Measurements from ENCODE around the gene ZNF486.
"Not testable (repeated sequence)": the region's sequence is repeated elsewhere in the genome, so short reads cannot be mapped to it uniquely, and the experiment has no call there.

The ZNF486 gene

DNA sequence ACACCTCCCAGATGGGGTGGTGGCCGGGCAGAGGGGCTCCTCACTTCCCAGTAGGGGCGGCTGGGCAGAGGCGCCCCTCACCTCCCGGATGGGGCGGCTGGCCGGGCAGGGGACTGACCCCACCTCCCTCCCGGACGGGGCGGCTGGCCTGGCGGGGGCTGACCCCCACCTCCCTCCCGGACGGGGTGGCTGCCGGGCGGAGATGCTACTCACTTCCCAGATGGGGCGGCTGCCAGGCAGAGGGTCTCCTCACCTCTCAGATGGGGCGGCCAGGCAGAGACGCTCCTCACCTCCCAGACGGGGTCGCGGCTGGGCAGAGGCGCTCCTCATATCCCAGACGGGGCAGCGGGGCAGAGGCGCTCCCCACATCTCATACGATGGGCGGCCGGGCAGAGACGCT, 8.8 kb downstream of the ZNF486 start:
- not testable (repeated sequence) for H3K4me3 Mint-ChIP-seq; H3K4me1 Mint-ChIP-seq (ENCODE audit: low read depth); H3K27ac Mint-ChIP-seq; H3K27me3 Mint-ChIP-seq (ENCODE audit: low read depth); DNase-seq (ENCODE audit: low spot score)
- Mint-ChIP-seq H3K36me3 (ENCODE audit: low read depth) (peaks cover 63% of the 10 kb centered on the region), H3K9me3 (peaks cover 43% of the 10 kb centered on the region)

DNA sequence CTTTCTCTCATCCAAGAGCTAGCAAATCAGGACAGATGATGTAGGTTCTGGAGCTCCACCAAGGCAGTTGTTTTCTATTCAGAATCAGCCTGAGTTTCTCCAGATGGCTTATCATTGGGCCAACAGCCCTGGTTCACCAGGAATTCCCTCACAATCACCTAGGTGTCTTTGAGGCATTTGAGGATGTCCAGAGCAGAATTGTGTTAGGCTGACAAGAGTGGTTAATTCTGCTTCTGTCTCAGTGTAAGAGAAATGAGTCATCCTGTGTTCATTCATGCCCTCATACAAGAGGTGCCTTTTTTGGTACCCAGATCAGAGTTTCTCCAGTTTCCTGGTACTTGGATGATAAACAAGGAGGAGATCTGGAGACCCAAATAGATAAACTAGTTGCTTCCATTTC, 12.9 kb downstream of the ZNF486 start:
- peaks cover 35% of the 10 kb centered on the region for H3K9me3 Mint-ChIP-seq
- peaks cover 44% of the 10 kb centered on the region for H3K36me3 Mint-ChIP-seq (ENCODE audit: low read depth)
- H3K4me3 Mint-ChIP-seq; H3K27me3 Mint-ChIP-seq (ENCODE audit: low read depth); DNase-seq (ENCODE audit: low spot score); H3K4me1 Mint-ChIP-seq (ENCODE audit: low read depth); H3K27ac Mint-ChIP-seq: not testable (repeated sequence)

DNA sequence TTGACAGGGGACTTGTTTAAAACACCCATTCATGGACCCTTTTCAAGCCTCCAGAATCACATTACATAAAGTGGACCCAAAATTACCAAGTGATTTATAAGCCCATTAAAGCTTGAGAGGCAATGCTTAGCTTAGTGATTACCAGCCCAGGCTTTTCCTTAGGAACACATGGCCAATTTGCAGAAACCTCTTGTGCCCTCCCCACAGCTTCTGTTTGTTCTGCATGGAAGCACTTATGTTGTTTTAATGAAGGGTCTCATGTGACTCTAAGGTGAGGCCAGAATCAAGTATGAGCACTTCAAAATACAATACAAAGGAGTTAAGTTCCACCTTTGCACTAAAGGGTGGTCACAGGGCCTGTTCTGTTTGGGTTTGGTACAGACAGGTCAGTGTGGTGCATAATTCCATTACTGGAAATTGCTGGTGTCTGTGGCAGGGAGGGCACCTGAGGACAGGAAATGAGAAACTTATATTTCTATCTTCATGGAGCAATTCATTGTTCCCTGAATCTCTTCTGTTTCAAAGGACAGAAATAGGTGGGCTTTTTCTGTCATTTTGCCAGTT, 15.3 kb downstream of the ZNF486 start:
- H3K9me3 Mint-ChIP-seq = peaks cover 33% of the 10 kb centered on the region
- H3K36me3 Mint-ChIP-seq (ENCODE audit: low read depth) = peaks cover 46% of the 10 kb centered on the region
- no peak for DNase-seq (ENCODE audit: low spot score)
- H3K4me3 Mint-ChIP-seq = no peak overlapping the region
- H3K4me1 Mint-ChIP-seq (ENCODE audit: low read depth) = no peaks in the 10 kb centered on the region
- no peaks in the 10 kb centered on the region for H3K27me3 Mint-ChIP-seq (ENCODE audit: low read depth)
- no peak overlapping the region for H3K27ac Mint-ChIP-seq

DNA sequence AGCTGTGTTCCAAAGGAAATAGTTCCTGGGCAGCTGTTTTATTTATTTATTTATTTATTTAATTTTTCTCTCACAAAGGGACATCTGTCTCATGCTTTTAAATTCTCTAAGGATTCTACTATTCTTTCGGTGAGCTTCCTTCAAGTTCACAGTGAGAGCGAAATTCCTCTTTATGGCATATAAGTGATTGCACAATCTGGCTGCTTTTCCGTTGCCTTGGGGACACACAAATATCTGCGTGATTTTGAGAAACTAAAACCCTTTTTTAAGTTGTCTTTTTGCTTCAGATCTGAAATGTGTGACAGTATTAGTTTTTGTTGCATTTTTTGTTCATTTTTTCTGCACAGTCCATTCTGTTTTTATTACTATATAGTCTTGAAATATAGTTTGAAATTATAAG, 19.2 kb downstream of the ZNF486 start:
- peaks cover 58% of the 10 kb centered on the region for H3K36me3 Mint-ChIP-seq (ENCODE audit: low read depth)

DNA sequence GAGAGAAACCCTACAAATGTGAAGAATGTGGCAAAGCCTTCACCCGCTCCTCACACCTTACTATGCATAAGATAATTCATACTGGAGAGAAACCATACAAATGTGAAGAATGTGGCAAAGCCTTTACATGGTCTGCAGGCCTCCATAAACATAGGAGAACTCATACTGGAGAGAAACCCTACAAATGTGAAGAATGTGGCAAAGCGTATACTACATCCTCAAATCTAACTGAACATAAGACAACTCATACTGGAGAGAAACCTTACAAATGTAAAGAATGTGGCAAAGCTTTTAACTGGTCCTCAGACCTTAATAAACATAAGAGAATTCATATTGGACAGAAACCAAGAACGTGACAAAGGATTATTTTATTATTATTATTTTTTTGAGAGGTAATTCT, 30.7 kb downstream of the ZNF486 start:
- Mint-ChIP-seq H3K36me3 (ENCODE audit: low read depth) (peaks cover 41% of the 10 kb centered on the region), H3K27ac (no peak overlapping the region), H3K27me3 (ENCODE audit: low read depth) (no peaks in the 10 kb centered on the region), H3K4me3 (no peak overlapping the region), H3K4me1 (ENCODE audit: low read depth) (no peaks in the 10 kb centered on the region), H3K9me3 (peaks cover 36% of the 10 kb centered on the region)
- no peak for DNase-seq (ENCODE audit: low spot score)

More for the DNA sequence above, 19.2 kb downstream of the ZNF486 start:
- no peak overlapping the region for H3K27ac Mint-ChIP-seq
- H3K4me3 Mint-ChIP-seq = no peak overlapping the region
- H3K4me1 Mint-ChIP-seq (ENCODE audit: low read depth) = no peaks in the 10 kb centered on the region
- H3K27me3 Mint-ChIP-seq (ENCODE audit: low read depth) = no peaks in the 10 kb centered on the region
- H3K9me3 Mint-ChIP-seq = peaks cover 34% of the 10 kb centered on the region
- DNase-seq (ENCODE audit: low spot score) = no peak

DNA sequence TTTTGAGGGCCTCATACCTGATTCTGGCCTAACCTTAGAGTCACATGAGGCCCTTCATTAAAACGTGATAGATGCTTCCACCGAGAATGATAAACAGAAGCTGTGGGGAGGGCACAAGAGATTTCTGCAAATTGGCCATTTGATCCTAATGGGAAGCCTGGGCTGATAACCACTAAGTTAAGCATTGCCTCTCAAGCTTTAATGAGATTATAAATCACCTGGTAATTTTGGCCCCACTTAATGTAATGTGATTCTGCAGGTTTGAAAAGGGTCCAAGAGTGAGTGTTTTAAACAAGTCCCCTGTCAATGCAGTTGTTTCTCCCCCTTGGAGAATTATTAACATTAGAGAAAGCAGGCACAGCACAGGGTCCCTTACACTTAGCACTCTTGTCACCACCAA, 42.0 kb downstream of the ZNF486 start:
- H3K36me3 Mint-ChIP-seq (ENCODE audit: low read depth) = peaks cover 8% of the 10 kb centered on the region
- H3K4me1 Mint-ChIP-seq (ENCODE audit: low read depth) = no peaks in the 10 kb centered on the region

DNA sequence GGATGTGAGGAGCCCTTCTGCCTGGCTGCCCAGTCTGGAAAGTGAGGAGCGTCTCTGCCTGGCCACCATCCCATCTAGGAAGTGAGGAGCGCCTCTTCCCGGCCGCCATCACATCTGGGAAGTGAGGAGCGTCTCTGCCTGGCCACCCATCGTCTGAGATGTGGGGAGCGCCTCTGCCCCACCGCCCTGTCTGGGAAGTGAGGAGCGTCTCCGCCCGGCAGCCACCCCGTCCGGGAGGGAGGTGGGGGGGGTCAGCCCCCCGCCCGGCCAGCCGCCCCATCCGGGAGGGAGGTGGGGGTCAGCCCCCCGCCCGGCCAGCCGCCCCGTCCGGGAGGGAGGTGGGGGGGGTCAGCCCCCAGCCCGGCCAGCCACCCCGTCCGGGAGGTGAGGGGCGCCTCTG, 47.4 kb downstream of the ZNF486 start:
- H3K4me3 Mint-ChIP-seq; H3K27ac Mint-ChIP-seq; H3K4me1 Mint-ChIP-seq (ENCODE audit: low read depth); DNase-seq (ENCODE audit: low spot score); H3K27me3 Mint-ChIP-seq (ENCODE audit: low read depth): not testable (repeated sequence)
- H3K9me3 Mint-ChIP-seq = peaks cover 30% of the 10 kb centered on the region
- H3K36me3 Mint-ChIP-seq (ENCODE audit: low read depth) = peaks cover 21% of the 10 kb centered on the region

More for the DNA sequence above, 42.0 kb downstream of the ZNF486 start:
- Mint-ChIP-seq H3K9me3 (peaks cover 50% of the 10 kb centered on the region), H3K27me3 (ENCODE audit: low read depth) (no peaks in the 10 kb centered on the region), H3K27ac (no peak overlapping the region), H3K4me3 (no peak overlapping the region)
- DNase-seq (ENCODE audit: low spot score) = no peak

DNA sequence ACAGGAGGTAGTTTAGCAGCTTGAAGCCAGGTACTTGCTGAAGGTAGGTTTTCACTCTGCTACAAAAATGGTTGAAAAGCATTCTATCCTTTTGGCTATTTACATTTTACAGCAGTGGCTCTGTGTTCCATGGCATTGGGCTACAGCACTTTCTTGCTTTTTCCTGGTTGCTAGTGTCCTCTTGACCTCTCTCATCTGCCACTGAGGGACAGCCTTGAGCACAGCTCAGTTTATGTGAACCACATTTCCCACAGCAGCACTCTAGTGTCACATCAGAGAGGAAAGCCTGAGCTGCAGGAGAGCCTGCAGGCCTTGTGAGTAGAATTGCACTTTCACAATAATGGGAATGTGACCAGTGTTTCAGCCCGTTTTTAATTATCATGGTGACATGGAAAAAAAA, 54.6 kb downstream of the ZNF486 start:
- H3K27ac Mint-ChIP-seq; H3K27me3 Mint-ChIP-seq (ENCODE audit: low read depth); DNase-seq (ENCODE audit: low spot score); H3K4me3 Mint-ChIP-seq; H3K4me1 Mint-ChIP-seq (ENCODE audit: low read depth); H3K36me3 Mint-ChIP-seq (ENCODE audit: low read depth): not testable (repeated sequence)
- peaks cover 45% of the 10 kb centered on the region for H3K9me3 Mint-ChIP-seq

DNA sequence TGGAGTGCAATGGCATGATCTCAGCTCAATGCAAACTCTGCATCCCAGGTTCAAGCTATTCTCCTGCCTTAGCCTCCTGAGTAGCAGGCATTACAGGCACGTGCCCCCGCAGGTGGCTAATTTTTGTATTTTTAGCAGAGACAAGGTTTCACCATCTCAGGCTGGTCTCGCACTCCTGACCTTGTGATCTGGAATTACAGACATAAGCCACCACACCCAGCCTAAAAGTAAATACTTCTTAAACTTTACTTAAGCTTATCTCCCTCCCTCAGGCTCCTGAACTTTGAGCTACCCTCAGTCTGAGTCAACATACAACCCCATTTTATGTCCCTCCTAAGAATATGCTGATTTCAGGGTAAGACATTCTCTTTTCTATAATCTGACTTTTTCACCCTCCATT, 66.1 kb downstream of the ZNF486 start:
- peaks cover 60% of the 10 kb centered on the region for H3K9me3 Mint-ChIP-seq
- H3K36me3 Mint-ChIP-seq (ENCODE audit: low read depth) = peaks cover 47% of the 10 kb centered on the region
- H3K4me3 Mint-ChIP-seq = no peak overlapping the region
- peaks cover 3% of the 10 kb centered on the region for H3K4me1 Mint-ChIP-seq (ENCODE audit: low read depth)
- DNase-seq (ENCODE audit: low spot score) = no peak
- no peak overlapping the region for H3K27ac Mint-ChIP-seq
- H3K27me3 Mint-ChIP-seq (ENCODE audit: low read depth) = no peaks in the 10 kb centered on the region

DNA sequence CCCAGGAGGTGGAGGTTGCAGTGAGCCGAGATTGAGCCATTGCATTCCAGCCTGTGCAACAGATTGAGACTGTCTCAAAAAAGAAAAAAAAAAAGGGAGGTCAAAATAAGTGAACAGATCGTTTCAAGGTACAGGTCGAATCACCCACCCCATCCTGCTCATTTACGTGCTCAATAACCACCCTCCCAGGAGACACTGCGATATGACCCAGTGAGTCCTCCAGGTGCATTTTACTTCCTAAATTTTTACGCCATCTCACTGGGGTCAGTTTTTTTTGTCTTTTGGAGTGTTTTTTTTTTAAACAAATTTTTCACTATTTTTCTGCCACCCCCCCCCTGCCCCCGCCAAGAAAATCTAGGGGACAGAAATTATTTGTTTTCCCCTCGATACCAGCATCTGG, 68.1 kb downstream of the ZNF486 start:
- Mint-ChIP-seq H3K27ac (no peak overlapping the region), H3K36me3 (ENCODE audit: low read depth) (peaks cover 42% of the 10 kb centered on the region), H3K9me3 (peaks cover 49% of the 10 kb centered on the region), H3K4me1 (ENCODE audit: low read depth) (peaks cover 8% of the 10 kb centered on the region), H3K4me3 (no peak overlapping the region), H3K27me3 (ENCODE audit: low read depth) (no peaks in the 10 kb centered on the region)
- DNase-seq (ENCODE audit: low spot score) = no peak

DNA sequence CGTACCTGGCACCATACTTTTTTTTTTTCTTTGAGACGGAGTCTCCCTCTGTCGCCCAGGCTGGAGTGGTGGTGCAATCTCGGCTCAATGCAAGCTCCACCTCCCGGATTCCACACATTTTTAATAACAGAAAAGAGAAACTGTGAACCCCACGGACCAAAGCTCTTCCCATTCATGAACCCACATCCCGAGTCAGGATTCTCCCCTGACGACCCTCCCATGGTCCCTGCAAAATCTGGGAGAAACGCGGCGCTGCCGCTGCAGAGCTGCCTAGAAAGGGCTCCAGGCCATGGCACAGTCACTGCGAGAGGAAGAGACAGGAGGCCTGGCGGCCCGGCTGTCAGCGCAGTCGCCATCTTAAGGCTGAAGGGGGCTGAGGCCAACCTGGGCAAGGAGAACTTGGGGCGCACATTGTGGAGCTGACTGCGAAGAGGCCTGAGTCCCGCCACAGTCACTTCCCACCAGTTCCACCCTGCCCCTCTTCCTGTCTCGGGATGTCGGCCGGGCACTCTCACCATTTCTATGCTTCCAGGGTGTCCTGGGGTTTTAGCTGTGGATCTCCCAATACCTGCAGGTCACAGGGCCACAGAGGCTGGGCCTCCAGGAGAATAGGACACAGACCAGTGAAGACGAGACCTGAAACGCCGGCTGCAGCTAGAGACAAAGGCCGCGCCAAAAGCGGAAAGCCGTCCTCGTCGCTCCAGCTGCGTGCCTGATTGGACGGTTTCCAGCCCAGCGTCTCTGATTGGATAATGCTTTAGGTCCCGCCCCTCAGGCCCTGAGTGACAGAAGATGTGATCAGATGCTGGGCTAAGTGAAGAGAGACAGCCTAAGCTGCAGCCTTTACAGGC, 71.0 kb downstream of the ZNF486 start:
- peaks cover 28% of the 10 kb centered on the region for H3K9me3 Mint-ChIP-seq
- peak; percentile 75 for DNase-seq (ENCODE audit: low spot score)

DNA sequence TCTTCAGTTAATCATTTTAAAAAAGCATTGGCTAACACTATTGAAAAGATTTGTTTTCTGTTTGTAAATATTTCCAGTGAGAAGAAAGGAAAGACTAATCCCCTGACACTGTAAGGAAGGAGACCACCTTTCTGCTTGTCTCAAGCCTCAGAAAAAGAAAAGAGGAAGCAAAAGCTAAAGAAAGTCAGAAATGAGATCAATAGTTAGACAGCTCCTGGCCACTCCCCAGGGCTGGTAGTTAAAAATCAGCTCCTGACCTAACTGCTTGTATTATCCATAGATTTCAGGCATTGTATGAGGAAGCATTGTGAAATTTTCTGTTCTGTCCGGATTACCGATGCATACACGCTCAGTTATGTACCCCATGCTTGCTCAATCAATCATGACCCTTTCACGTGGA, 76.6 kb downstream of the ZNF486 start:
- Mint-ChIP-seq H3K27ac (no peak overlapping the region), H3K4me3 (no peak overlapping the region), H3K36me3 (ENCODE audit: low read depth) (no peaks in the 10 kb centered on the region), H3K9me3 (peaks cover 37% of the 10 kb centered on the region), H3K4me1 (ENCODE audit: low read depth) (no peaks in the 10 kb centered on the region), H3K27me3 (ENCODE audit: low read depth) (no peaks in the 10 kb centered on the region)
- DNase-seq (ENCODE audit: low spot score) = no peak

More for the DNA sequence above, 71.0 kb downstream of the ZNF486 start:
- H3K27me3 Mint-ChIP-seq (ENCODE audit: low read depth) = no peaks in the 10 kb centered on the region
- H3K27ac Mint-ChIP-seq = peak overlapping the region; percentile 78
- peaks cover 8% of the 10 kb centered on the region for H3K4me1 Mint-ChIP-seq (ENCODE audit: low read depth)
- peaks cover 29% of the 10 kb centered on the region for H3K36me3 Mint-ChIP-seq (ENCODE audit: low read depth)
- H3K4me3 Mint-ChIP-seq = peak overlapping the region; percentile 89

DNA sequence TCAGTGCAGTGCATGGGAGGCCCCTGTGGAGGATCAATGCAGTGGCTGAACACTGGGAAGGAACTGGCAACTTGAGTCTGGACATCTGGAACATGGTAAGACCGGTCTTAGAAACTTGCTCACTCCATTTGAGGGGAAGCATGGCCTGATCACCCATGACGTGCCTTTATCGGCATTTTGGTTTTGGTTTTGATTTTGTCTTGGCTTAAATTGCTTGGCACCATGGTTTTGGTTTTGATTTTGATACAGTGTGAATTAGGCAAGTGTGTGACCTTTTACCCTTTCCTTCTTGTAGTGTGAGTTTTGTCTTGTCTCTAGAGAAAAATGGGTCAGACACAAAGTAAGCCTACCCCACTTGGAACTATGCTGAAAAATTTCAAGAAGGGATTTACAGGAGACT, 77.3 kb downstream of the ZNF486 start:
- peaks cover 39% of the 10 kb centered on the region for H3K9me3 Mint-ChIP-seq
- no peak overlapping the region for H3K27ac Mint-ChIP-seq
- no peaks in the 10 kb centered on the region for H3K27me3 Mint-ChIP-seq (ENCODE audit: low read depth)
- no peaks in the 10 kb centered on the region for H3K36me3 Mint-ChIP-seq (ENCODE audit: low read depth)
- no peak overlapping the region for H3K4me3 Mint-ChIP-seq
- no peaks in the 10 kb centered on the region for H3K4me1 Mint-ChIP-seq (ENCODE audit: low read depth)
- no peak for DNase-seq (ENCODE audit: low spot score)

DNA sequence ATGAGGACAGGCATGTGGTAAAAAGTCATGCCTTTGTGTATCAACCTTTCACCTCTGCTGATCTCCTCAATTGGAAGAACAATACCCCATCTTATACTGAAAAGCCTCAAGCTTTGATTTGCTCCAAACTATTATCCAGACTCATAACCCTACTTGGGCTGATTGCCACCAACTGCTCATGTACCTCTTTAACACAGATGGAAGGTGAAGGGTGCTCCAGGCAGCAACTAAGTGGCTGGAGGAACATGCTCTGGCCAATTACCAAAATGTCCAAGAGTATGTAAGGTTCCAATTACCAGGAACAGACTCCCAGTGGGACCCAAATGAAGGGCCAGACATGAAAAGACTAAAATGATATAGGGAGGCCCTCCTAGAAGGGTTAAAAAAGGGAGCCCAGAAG, 78.3 kb downstream of the ZNF486 start:
- no peak for DNase-seq (ENCODE audit: low spot score)
- no peak overlapping the region for H3K27ac Mint-ChIP-seq
- no peaks in the 10 kb centered on the region for H3K36me3 Mint-ChIP-seq (ENCODE audit: low read depth)
- H3K27me3 Mint-ChIP-seq (ENCODE audit: low read depth) = no peaks in the 10 kb centered on the region
- no peaks in the 10 kb centered on the region for H3K4me1 Mint-ChIP-seq (ENCODE audit: low read depth)
- no peak overlapping the region for H3K4me3 Mint-ChIP-seq
- peaks cover 34% of the 10 kb centered on the region for H3K9me3 Mint-ChIP-seq

Data from T-helper 2 cell treated with Interferon-gamma antibody and Interleukin-4, amounts not matched to agents 5 μg/mL and 100 μg/mL, for 36 hours (primary cell).